AG04449 (cell line): ENCODE data around the gene CDH22.

Source experiments
- CTCF ChIA-PET: fragments of 350-600 bp; formaldehyde crosslinking; extraction: SDS; loops from one replicate; lab custom pipeline; 2021; ENCODE audit warnings: antibody characterized with exemption; lab: Yijun Ruan, JAX
- POLR2A ChIA-PET: fragments of 400-600, 350-600 bp; formaldehyde crosslinking; extraction: SDS; loops from one replicate; lab custom pipeline; 2020; ENCODE audit warnings: antibody characterized with exemption, inconsistent platforms; lab: Yijun Ruan, JAX
- DNase-seq: peaks from one replicate; pipeline ENCODE4 v3.0.0-alpha.2; 2010; ENCODE audit warnings: low read depth, low spot score
- H3K4me3 ChIP-seq: 2 replicates; pipeline ENCODE4 v1.5.1; 2011; ENCODE audit warnings: low read depth, mild to moderate bottlenecking, control low read depth, low read length
- TF ChIP-seq, protein P1 (sequence below): IDR thresholded peaks from one replicate; pipeline ENCODE4 v1.5.1; 2011; ENCODE audit warnings: mild to moderate bottlenecking, moderate library complexity, low read length, control low read depth, inconsistent platforms; ENCODE audit not compliant: insufficient read depth; ENCODE audit errors: missing control alignments

CDH22 gene

DNA sequence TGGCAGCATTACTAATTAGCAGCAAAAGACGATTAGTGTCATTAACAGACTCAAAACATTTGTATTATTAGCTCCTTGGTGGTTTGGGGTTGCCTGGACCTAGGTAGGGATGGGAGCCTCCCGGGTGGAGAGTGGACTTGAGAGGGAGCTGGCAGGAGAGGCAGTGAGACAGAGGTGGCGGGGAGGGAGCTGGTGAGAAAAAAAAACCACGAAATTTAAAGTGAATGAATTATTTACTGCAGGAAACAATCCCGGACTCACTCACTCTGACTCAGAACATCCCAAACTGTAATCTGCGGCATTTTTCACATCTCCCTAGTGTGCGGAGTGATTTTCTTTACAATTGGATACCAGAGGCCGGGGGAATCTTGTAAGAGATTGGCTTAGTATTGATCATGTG, 14.3 kb upstream of the CDH22 start:
- TF ChIP-seq, protein P1, sequence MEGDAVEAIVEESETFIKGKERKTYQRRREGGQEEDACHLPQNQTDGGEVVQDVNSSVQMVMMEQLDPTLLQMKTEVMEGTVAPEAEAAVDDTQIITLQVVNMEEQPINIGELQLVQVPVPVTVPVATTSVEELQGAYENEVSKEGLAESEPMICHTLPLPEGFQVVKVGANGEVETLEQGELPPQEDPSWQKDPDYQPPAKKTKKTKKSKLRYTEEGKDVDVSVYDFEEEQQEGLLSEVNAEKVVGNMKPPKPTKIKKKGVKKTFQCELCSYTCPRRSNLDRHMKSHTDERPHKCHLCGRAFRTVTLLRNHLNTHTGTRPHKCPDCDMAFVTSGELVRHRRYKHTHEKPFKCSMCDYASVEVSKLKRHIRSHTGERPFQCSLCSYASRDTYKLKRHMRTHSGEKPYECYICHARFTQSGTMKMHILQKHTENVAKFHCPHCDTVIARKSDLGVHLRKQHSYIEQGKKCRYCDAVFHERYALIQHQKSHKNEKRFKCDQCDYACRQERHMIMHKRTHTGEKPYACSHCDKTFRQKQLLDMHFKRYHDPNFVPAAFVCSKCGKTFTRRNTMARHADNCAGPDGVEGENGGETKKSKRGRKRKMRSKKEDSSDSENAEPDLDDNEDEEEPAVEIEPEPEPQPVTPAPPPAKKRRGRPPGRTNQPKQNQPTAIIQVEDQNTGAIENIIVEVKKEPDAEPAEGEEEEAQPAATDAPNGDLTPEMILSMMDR: no peak
- no peak for DNase-seq
- CTCF ChIA-PET: interaction anchor here (0.9 kb wide), 1 partner anchor 10 kb away, joined by 3 read pairs; no protein-coding TSS in a partner anchor
- no peak overlapping the region for H3K4me3 ChIP-seq
- POLR2A ChIA-PET: no interaction called here

DNA sequence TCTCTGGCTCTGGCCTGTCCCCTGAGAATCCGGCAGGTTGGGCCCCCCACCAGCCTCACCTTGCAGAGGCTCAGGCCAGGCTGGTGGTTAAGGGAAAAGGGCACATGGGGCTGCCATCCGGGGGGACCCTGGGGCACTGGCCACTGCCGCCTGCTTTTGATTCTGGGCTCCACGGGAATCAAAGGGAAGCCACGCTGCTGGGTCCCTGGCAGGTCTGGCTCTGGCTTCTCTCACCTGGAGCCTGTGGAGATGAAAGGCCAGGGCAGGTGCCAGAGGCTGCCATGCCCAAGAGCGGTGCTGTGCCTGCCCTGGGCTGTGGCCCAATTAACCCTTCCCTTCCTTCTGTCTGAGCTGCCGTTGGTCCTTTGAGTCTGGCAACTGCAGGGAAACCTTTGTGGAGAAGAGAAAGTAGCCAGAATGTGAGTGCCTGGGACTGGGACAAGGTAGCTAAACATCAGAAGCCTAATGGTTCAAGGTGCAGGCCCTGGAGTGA, 9.4 kb upstream of the CDH22 start:
- CTCF ChIA-PET: no interaction called here
- H3K4me3 ChIP-seq: no peak overlapping the region
- POLR2A ChIA-PET: no interaction called here
- no peak for DNase-seq
- TF ChIP-seq, protein P1: no peak

DNA sequence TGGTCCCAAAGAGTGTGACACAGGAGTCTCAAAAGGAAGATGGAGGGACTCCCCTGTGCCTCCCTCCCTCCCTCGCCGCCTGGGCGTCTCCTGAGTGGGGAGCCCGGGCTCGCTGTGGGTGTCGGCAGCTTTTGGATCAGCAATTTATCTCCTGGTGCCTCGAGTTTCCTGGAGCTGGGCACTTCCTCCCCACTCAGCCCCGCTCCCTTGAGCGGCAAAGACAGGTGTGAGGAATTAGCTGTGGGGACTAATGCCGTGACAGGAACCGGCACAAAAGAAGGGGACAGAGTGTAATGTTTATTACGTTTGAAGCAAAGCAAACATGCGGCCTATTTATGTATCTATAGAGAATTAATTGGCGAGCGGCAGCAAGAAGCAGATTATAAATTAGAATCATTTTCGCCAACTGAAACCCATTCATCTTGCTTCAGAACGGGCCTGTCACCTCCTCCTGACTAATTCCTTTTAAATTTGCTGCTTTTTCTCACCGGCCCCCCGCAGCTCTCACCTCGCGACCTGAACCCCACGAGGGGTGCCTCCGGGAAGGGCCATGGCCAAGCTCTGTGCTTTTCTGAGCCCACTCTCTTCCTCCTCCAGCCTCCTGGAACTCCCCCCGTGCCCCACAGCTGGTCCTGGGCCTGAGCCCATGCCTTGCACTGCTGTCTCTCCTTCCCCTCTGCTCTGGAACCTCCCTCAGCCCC, 8.8 kb upstream of the CDH22 start:
- ChIA-PET POLR2A (no interaction called here), CTCF (interaction anchor here (0.9 kb wide), 1 partner anchor 12 kb away, joined by 4 read pairs; no protein-coding TSS in a partner anchor)
- TF ChIP-seq, protein P1: no peak
- no peak overlapping the region for H3K4me3 ChIP-seq
- no peak for DNase-seq

DNA sequence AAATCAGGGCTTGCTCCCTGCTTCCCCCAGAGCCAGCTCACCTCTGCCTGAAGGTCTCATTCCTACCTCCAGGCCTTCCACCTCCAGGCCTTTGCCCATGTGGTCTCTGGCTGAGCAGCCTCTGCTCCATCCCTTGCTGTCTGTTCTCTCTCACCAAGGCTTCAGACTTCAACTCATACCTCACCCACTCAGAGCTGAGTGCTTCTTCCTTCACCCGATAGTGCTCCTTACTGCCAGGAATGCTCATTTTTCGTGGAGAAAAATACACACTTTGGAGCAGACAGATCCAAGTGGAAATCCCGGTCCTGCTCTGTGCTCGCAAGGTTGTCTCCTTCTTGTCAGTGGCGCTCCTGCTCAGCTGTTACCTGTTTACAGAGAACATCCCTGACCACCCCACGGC, 7.0 kb upstream of the CDH22 start:
- TF ChIP-seq, protein P1: no peak
- ChIA-PET POLR2A (no interaction called here), CTCF (interaction anchor here (1.4 kb wide), 1 partner anchor 86 kb away, joined by 3 read pairs; no protein-coding TSS in a partner anchor)
- DNase-seq: no peak
- H3K4me3 ChIP-seq: no peak overlapping the region

DNA sequence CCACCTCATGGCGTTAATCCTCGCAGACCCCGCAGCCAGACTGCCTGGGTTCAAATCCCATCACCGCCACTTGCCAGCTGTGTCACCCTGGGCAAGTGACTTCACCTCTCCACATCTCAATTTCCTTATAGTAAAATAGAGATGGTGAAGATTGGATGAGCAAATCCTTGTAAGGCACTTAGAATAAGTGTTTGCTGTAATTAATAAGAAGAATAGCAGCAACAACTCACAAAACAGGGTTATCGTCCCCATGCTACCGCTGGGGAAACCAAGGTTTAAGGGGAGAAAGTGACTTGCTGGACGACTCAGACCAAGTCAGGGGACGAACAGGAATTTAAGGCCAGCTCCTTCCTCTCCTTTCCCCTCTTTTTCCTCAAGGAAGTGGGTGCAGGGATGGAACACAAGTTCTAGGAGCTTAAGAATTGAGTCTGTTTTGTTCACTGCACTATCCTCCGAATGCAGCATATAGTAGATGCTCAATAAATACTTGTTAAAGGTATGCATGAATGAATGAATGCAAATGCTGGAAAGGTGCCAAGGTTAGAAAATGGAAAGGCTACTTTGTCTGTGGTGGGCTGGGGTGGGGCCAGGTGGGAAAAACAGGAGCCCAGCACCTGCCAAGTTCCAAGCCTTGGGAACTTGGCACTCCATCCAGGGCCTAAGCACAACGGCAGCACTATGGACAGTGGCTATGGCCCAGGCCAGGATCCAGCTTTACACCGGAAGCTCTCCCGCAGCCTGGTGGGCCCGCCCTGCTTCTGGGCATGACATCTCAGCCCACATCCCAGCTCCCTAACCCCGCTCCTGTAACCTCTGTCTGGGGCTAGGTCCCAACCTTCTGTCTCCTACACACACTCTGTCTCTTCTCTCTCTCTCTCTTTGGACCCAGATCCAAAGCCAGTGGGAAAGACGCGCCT, 4.9 kb upstream of the CDH22 start:
- no peak for DNase-seq
- TF ChIP-seq, protein P1: no peak
- H3K4me3 ChIP-seq: no peak overlapping the region
- ChIA-PET CTCF (no interaction called here), POLR2A (no interaction called here)
